ENCODE data around the gene SPNS3.

The SPNS3 gene

DNA sequence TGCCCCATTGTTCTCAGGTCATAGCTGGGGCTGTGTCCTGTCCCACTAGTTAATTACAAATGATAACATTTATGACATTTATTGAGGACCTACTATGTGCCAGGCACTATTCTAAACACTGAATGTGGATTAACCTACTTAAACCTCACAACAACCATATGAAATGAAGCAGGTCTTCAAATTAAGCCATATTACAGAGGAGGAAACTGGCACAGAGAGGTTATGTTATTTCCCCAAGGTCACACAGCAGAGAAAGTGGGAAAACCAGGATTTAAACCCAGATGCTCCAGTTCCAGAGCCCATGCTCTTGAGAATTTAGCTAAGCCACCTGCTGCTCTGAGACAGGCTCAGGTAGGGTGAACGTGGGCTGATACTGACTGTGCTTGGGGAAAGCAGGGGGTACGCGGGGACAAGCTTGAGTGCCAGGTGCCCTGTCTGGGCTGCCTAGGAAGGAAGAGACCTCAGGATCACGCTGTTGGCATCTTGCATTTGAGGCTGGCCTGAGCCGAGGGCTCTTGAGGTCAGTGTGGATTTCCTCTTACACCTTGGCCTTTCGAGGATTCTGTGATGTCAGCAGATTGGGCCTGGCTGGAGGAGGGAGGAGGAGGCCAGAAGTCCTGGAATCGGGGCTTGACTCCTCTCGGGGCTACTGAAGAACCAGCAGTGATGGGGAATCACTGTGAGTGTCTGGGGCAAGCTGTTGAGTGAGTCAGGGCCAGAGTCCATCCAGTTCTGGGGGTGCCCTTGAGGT, 73.8 kb downstream of the SPNS3 start:
- no peak for DNase-seq (ENCODE audit: low read depth in 3 of 3, low spot score in 1 of 3)

DNA sequence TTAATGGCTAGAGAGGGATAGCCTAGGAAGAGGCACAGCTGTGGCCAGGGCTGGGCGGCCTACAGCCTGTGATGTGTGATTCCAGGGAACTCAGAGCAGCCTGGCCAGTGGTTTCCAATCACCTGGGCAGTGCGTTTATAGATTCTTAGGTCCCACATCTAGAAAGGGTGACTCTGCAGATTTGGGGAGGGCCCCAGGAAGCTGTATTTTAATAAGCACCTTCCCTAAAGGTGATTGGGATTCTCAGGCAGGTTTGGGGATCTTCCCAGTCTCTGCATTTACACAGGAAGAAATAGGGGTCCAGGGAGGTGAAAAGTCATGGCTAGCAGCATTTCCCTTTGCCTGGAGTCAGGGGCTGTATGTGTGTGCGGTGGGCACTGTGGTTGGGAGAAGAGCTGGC, 74.5 kb downstream of the SPNS3 start:
- DNase-seq (ENCODE audit: low read depth in 3 of 3, low spot score in 1 of 3): no peak

DNA sequence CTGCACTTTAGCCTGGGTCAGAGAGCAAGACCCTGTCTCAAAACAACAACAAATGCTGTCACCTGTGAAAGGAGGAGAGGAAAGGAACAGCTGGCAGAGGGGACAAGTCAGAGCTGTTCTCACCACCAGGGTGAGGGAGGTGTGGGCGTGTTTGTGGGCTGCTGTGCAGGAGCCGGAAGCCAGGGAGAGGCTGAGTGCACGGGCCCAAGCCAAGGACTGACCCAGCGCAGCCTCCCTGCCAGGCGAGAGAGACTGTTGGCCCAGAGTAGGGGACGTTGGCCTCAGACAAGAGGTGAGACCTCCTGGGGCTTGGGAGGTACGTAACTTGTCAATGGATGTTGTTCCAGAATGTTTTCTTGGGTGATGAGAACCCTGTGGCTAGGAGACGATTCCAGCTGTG, 75.7 kb downstream of the SPNS3 start:
- no peak for DNase-seq (ENCODE audit: low read depth in 3 of 3, low spot score in 1 of 3)

DNA sequence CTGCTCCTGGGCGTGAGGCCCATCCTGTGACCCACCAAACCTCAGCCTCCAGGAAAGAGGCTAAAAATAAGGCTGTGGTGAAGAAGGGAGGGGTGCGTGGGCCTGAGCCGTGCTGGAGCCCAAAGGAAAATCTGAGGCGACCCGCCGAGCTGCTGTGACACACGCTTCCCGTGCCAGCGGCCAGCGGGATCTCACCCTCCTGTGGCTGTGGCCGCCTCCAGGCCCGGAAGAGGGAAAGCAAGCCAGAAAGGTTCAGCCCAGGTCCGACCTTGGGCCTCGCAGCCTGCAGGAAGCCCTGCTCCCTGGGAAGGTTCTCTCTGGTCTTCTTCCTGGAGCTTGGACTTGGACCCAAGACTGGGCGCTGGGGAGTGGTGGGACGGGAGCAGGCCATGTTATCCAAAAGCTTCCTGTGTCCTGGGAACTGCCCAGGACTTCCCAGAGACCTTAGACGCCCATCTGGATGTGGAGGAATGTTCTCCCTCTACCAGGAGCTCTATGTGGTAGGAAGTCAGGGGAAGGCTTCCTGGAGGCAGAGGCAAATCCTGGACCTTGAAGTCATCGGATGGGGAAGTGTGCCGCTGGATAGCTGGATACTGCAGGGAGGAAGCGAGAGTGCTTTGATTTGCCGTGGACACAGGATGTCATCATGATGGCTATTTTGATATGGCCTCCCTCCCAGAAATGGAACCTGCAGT, 76.3 kb downstream of the SPNS3 start:
- no peak for DNase-seq (ENCODE audit: low read depth in 3 of 3, low spot score in 1 of 3)

DNA sequence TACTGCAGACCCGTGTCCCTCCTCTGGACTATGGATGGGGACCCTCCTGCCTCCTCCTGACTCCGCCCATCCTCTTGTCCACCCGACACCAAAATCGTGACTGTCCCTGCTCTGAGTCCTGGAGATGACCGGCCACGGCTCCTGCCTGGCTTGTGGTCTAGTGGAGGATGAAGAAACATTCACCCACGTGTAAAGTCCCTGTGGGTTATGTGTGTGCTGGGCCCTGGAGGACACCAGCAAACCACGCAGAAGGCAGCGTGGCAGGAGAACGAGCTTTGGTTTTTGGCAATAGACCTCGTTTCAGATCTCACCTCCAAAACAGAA, 76.8 kb downstream of the SPNS3 start:
- DNase-seq (ENCODE audit: low read depth in 3 of 3, low spot score in 1 of 3): no peak

DNA sequence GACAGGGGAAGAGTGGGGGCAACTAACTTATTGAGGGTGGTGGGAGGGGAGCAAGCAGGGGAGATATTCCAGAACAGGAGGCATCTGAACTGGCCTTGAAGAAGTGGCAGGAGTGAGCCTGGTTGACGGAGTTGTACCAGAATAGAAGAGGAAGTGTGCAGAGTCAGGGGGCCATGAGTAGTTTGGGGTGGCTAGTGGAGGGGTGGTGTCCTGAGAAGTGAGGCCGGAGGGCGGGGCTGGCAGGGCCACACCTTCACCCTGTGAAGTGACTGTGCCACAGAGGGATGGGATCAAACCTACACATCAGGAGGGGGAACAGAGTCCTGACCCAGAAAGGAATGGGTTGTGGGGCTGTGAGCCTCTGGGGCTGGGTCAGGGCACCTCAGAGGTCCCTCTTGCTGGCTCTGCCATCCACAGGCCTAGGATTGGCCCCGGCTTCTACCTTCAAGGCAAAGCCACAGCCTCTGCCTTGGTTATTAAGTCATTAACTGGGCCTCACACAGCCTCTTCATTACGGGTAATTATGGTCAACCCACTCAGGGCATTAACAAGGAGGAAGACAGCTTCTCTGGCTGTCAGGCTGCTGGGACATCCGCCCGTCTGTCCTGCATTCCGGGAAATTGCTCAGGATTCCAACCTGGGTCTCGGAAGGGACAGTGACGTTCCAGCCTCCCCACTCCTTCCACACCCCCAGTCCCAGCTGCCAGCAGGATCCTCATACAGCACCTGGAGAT, 77.6 kb downstream of the SPNS3 start:
- no peak for DNase-seq (ENCODE audit: low read depth in 3 of 3, low spot score in 1 of 3)

DNA sequence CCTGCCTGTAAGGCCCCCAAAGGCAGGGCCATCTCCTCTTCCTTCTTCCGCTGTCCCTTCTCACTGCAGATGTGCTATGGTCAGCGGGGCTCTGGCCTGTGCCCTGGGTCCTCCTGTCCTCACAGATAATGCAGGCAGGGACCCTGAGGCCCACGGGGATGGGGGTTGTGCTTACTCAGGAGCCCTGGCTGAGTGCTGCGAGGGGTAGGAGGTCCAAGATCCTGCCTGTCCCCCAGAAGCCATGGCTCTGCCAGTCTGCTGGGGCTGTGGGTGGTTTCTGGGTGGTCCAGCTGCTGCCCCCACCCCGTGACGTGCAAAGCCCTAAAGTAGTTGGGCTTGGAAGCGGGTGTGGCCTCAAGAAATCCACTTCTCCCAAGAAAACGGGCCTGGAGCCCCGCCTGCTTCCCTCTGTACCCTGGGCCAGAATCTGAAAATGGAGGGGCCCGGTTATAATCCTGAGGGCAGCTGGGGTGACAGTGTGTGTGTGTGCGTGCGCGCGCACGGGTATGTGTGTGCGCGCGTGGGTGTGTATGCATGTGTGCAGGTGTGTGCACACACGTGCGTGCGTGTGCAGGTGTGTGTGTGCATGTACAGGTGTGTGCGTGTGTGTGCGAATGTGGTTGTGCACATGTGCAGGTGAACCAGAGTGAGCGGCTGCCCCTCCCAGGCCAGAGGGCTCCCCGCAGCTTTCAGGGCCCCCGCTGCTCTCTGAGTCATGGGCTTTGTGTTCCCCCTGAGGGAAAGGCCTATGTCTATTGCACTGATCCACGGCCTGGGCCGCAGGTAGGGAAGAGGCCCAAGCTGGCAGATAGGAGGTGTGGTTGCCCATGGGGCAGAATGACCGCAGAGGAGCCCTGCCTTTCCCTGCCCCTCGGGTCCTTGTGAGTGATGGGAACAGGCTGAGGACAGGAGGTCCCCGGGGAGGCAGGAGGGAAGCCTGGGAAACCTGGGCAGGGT, 78.7 kb downstream of the SPNS3 start:
- no peak for DNase-seq (ENCODE audit: low read depth in 3 of 3, low spot score in 1 of 3)

DNA sequence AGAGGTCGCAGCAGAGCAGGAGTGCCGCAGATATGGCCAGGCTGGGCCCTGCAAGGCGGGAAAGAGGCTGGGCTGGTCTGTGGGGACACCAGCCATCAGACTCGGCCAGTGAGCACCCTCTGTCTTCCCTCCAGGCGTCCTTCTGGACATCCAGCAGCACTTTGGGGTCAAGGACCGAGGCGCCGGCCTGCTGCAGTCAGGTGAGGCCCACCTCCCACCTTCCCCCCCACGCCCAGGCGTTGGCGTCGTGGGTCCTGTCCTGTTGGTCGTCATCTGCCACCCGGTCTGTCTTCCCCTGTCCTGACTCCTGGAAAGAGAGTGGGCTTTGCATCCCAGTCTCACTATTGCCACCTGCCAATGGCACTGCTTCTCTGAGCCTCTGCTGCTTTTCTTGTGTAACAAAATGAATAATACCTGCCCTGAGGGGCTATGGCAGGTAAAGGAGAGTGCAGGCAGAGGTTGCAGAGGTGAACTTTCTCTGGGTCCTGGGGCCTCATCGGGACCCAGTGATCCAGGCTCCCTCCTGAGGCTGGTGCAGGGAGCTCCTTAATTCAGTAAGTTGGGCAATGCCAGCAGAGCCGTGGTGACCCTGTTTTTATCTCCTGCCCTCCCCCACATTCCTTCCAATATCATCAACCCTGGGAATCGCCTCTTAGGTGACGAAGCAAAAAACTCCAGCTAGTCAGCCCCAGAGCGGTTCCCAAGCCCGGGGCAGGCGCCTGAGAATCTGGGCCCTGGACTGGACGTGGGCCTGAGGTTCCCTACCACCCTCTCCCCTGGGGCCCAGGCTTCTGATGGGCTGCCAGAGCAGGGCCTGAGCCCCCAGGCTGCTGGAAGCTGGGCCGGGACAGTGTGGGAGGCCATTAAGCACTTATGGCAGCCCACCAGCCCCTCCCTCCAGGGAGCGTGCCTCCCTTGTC, 79.6 kb downstream of the SPNS3 start:
- DNase-seq (ENCODE audit: low read depth in 3 of 3, low spot score in 1 of 3): no peak

DNA sequence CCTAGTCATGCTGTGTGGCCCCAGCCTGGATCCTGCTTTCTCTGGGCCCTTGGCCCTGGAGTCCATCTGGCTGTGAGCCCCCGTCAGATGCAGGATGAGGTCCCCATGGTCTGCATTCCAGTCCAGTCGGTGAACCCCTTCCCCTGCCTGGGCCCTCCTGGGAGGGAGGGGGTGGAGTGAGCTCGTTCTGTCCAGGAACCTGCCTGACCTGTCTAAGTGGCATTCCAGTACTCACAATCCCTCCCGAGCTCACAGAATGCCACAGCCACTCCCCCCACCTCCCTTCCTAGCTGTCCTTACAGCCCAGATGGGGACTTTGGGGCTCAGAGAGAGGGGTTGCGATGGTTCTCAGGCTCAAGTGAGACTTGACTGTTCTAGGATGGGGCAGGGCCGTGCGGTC, 80.5 kb downstream of the SPNS3 start:
- no peak for DNase-seq (ENCODE audit: low read depth in 3 of 3, low spot score in 1 of 3)

DNA sequence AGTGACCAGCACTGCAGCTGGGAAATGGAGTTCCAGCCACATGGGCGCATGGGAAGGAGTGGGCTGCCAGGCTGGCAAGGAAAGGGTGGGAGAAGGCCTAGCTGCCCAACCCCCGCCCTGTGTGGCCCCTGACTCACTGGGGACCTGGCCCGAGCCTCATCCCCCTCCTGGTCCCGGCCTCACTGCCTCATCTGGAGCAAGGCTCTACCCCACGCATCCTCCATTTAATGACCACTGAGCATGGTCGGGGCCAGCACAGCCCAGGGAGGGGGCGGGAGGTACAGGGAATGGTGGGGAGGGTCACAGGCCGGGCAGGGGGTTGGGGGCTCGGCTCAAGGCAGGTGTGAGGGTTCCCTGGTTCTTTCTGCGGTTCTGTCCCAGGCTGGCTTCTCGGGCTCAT, 81.0 kb downstream of the SPNS3 start:
- DNase-seq (ENCODE audit: low read depth in 3 of 3, low spot score in 1 of 3): no peak

DNA sequence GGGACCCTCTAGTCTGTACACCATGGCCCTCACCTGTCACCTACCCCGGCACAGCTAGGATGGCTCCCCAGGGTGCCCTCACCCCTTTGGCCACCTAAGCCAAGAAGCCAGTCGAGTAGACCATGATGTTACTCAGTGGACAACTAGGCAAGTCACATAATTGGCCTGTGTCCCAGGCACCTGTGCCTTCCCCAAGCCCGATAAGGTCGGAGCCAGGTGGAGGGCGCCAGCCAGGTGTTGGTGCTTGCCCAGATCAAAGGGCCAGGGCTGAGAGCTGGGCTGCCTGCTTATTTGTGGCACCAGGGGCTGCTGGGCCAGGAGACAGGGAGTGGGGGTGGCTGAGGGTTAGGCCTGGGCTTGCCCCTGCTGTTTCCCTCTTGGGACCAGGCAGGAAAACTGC, 81.8 kb downstream of the SPNS3 start:
- DNase-seq (ENCODE audit: low read depth in 3 of 3, low spot score in 1 of 3): no peak

DNA sequence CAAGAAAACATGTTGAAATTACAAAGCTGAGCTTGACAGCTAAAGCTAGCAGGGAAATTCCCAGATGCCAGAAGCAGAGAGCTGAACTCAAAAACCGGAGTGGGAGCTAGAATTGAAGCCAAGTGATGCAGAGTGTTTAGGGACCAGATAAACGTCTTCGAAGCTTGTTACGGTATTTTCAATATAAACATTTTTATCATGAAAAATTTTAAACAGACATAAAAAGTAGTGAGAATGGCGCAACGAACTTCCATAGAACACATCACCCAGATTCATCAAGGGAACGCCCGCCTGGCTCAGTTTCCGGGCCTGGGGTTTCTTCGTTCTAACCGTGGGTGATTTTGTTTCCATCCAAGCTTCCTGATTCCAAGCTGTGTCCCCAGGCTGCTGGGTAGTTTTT, 83.0 kb downstream of the SPNS3 start:
- no peak for DNase-seq (ENCODE audit: low read depth in 3 of 3, low spot score in 1 of 3)

DNA sequence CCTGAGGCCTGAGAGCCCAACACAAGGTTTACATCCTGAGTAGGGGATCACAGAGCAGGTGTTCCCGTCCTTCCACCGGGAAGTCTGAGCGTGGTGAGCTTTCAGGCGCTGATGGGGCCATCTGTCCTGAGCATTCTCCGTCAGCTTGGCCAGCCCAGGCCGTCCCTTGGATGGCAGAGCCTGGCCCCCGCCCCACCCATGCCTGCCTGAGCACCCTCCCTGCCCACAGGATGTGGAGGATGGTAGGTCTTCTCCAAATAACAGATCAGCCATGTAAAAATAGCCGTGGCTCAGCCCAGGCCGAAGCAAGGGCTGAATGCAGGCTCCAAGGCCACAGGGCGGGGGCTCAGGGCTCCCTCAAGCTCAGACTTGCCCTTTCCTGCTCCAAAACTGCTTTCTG, 85.2 kb downstream of the SPNS3 start:
- no peak for DNase-seq (ENCODE audit: low read depth in 3 of 3, low spot score in 1 of 3)

DNA sequence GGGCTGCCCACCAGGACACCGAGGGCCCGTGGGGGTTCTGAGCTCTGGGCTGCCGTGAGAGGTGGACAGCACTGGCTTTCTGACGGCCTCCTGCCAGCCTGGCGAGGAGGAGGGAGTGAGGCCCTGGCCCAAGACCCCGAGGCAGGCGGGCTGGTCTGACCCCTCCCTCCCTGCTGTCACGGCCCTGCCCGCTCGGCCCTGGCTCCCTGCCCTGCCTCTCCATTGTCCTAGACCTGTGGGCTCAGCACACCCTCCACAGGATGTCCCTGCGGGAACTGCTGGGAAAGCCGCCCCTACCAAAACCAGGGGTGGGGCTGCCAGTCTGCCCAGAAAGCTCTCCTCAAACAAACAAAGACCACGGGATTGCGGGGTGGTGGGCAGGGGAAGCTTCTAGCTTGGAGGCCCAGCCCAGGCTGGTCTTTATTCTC, 85.6 kb downstream of the SPNS3 start:
- no peak for DNase-seq (ENCODE audit: low read depth in 3 of 3, low spot score in 1 of 3)

DNA sequence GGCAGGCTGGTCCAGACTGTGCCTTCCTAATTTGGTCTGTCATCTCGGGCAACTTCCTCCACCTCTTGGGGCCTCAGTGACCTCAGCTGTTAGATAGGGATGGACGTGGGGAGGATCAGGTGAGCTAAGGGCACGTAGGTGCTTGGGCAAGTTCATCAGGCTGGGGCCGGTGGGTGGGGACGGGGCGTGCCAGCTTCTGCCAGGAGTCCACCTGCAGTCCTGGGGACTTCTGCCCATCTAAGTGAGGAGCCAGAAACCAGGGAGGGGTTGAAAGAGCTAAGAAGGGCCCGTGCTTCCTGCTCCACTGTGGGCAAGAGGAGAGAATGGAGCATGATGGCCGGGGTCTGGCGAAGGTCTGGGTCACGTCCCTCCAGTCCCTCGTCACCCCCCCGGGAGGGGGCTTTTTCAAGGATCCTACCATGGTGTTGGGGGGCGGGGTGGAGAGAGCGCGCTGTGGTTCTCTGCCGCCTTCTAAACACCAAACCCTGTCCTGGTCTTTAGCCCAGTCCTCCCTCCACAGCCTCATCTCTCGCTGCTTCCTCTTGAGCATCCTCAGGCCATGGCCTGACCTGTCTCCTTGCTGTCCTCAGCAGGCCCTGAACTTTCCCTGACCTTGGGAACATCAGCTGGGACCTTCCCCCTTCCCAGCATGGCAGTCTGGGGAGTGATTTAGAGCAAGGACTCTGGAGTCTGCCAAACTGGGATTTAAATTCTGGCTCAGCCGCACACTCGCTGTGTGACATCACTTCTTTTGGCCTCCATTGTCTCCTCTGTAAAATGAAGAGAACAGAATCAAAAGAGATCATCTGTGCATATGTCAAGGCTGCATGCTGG, 86.5 kb downstream of the SPNS3 start:
- no peak for DNase-seq (ENCODE audit: low read depth in 3 of 3, low spot score in 1 of 3)

DNA sequence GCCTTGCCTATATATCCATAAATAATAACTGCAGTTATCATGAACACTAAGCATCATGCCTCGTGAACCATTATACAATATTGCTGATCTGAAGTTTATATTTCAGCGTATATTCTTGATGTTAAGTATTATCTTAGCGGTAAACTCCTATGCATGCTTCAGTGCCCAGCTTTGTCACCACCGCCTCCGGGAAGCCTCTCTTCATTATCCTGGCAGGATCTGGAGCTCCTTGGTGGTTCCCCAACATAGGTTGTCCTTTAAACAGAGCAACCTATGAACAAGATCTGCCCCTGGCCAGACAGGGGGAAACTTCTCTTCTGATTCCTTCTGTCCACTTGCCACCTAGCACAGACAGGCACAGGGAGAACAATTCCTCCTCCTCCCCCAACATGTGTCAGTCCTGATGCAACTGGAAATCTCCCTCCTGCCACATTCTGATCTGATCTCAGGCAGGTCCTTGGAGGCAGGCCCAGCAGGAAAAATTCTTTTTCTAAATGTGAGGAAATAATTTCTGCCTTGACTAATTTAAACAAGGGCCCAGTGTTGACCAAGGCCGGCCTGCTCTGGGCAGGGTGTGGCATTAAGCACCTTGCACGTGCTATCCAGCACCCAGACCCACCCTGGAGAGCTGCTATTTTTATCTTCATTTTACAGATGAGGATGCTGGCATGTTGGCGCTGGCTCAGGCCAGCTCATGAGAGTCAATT, 87.3 kb downstream of the SPNS3 start:
- DNase-seq (ENCODE audit: low read depth in 3 of 3, low spot score in 1 of 3): no peak

DNA sequence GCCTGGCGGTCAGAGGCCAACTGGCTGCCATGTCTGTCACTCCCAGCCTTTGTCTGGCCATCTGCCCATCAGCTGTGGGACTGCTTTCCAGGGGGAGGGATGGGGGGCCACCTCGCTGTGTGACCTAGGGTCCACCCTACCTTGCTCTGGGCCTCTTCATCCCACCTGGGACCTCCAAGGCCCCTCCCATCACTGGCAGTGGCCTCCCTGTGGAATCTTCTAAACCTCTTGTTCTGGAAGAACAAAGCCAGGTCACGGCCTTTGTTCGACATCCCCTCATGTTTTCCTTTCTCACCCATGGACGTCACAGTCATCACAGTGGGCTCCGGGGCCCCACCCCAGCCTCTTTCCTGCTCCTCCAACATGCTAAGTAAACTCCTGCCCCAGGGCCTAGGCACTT, 88.9 kb downstream of the SPNS3 start:
- DNase-seq (ENCODE audit: low read depth in 3 of 3, low spot score in 1 of 3): no peak

DNA sequence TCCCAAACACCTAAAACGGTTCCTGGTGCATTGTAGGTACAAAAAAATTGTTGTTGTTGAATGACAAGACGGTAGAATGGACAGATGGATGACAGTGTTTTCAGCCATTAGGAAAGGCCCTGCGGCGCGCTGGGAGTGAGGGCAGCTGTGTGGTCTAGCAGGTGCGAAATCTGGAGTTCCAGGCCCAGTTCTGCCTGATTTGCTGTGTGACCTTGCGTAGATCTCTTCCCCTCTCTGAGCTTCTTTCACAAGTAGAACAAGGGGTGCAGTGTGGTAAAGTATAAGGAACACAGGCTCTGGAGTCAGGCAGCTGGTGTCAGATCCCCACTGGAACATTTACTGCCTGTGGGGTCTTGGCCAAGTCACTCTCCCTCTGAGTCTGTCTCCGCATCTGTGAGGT, 90.2 kb downstream of the SPNS3 start:
- DNase-seq (ENCODE audit: low read depth in 3 of 3, low spot score in 1 of 3): no peak
